Measurements from ENCODE around the gene EDAR.

DNA sequence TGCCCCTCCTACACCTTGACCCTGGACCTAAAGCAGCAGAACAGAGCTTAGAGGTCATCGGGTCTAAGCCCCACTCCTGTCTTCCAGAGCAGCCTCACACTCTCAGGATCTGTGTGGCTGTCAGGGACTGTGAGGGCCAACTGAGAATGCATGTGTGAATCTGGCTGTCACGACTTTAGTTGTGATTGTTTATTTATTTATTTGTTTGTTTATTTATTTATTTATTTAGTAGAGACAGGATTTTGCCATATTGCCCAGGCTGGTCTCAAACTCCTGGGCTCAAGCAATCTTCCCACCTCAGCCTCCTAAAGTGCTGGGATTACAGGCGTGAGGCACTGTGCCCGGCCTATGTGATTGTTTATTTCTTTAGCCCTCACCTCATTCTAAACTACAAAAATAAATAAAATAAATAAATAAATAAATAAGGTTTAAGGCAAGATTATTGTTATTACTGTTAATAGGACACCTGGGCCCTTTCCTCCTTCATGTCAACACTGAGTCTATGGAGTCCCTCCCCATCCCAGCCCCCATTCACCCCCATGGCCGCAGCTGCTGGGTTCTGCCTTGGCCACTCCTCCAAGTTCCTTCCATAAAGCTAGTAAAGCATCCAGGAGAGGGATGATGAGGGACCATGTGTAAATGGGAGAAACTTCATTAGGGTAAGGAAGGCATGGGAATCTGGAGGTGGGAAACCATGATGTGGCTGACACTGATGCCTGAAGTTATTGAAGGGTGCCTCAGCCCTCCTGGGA, 39.9 kb upstream of the EDAR start:
- TF ChIP-seq POLR2A (IDR thresholded peaks at IDR 0.05) = no peak
- TF ChIP-seq, protein P1, sequence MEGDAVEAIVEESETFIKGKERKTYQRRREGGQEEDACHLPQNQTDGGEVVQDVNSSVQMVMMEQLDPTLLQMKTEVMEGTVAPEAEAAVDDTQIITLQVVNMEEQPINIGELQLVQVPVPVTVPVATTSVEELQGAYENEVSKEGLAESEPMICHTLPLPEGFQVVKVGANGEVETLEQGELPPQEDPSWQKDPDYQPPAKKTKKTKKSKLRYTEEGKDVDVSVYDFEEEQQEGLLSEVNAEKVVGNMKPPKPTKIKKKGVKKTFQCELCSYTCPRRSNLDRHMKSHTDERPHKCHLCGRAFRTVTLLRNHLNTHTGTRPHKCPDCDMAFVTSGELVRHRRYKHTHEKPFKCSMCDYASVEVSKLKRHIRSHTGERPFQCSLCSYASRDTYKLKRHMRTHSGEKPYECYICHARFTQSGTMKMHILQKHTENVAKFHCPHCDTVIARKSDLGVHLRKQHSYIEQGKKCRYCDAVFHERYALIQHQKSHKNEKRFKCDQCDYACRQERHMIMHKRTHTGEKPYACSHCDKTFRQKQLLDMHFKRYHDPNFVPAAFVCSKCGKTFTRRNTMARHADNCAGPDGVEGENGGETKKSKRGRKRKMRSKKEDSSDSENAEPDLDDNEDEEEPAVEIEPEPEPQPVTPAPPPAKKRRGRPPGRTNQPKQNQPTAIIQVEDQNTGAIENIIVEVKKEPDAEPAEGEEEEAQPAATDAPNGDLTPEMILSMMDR (IDR thresholded peaks at IDR 0.05 in 4 of 5, conservative IDR thresholded peaks at IDR 0.05 in 1 of 5) = no peak

Data from gastrocnemius medialis (tissue), 4 donors.